Neutrophil (primary cell): ENCODE data around the gene KRT6A.

ENCODE experiments used
- H3K27ac ChIP-seq: fragments of 200-600 bp; sonication (generic); 2 replicates; pipeline ENCODE4 v1.5.1; 2016; ENCODE audit warnings: mild to moderate bottlenecking, moderate library complexity
- H3K27me3 ChIP-seq: fragments of 200-600 bp; sonication (generic); 2 replicates; pipeline ENCODE4 v1.6.0; 2016; ENCODE audit warnings: mild to moderate bottlenecking
- H3K36me3 ChIP-seq: fragments of 200-600 bp; sonication (generic); 2 replicates; pipeline ENCODE4 v1.5.1; 2017
- H3K4me1 ChIP-seq, 2 experiments: fragments of 200-600 bp in 1 of 2; sonication (generic) in 1 of 2; 1 replicate in 1 of 2; 2 replicates in 1 of 2; pipeline versions ENCODE4 v1.5.1 to v1.6.1; 2013 to 2016; ENCODE audit warnings: low read depth in 1 of 2, low read length in 1 of 2, mild to moderate bottlenecking in 1 of 2, moderate library complexity in 1 of 2; ENCODE audit not compliant: control insufficient read depth in 1 of 2, insufficient read depth in 1 of 2
- H3K4me3 ChIP-seq, 2 experiments: fragments of 200-600 bp in 1 of 2; sonication (generic) in 1 of 2; 1 replicate in 1 of 2; 2 replicates in 1 of 2; pipeline ENCODE4 v1.5.1; 2013 to 2016; ENCODE audit warnings: low read depth in 1 of 2, low read length in 1 of 2, mild to moderate bottlenecking in 1 of 2, moderate library complexity in 1 of 2
- H3K9me3 ChIP-seq: fragments of 200-600 bp; sonication (generic); 2 replicates; pipeline ENCODE4 v1.5.1; 2016
- TF ChIP-seq, protein P1 (sequence below): fragments of 200-600 bp; sonication (generic); IDR thresholded peaks from 2 replicates; pipeline ENCODE4 v1.5.1; 2016; ENCODE audit warnings: antibody characterized with exemption

KRT6A gene

GRCh38 chr12:52529417-52529816 lies 36.4 kb upstream of the KRT6A start:
- Histone ChIP-seq H3K4me3 (no peak overlapping the region), H3K27ac (no peak overlapping the region), H3K4me1 (no peaks in the 10 kb centered on the region), H3K36me3 (no peaks in the 10 kb centered on the region), H3K27me3 (peaks cover 4% of the 10 kb centered on the region), H3K9me3 (no peaks in the 10 kb centered on the region)
- TF ChIP-seq, protein P1, sequence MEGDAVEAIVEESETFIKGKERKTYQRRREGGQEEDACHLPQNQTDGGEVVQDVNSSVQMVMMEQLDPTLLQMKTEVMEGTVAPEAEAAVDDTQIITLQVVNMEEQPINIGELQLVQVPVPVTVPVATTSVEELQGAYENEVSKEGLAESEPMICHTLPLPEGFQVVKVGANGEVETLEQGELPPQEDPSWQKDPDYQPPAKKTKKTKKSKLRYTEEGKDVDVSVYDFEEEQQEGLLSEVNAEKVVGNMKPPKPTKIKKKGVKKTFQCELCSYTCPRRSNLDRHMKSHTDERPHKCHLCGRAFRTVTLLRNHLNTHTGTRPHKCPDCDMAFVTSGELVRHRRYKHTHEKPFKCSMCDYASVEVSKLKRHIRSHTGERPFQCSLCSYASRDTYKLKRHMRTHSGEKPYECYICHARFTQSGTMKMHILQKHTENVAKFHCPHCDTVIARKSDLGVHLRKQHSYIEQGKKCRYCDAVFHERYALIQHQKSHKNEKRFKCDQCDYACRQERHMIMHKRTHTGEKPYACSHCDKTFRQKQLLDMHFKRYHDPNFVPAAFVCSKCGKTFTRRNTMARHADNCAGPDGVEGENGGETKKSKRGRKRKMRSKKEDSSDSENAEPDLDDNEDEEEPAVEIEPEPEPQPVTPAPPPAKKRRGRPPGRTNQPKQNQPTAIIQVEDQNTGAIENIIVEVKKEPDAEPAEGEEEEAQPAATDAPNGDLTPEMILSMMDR = no peak

DNA sequence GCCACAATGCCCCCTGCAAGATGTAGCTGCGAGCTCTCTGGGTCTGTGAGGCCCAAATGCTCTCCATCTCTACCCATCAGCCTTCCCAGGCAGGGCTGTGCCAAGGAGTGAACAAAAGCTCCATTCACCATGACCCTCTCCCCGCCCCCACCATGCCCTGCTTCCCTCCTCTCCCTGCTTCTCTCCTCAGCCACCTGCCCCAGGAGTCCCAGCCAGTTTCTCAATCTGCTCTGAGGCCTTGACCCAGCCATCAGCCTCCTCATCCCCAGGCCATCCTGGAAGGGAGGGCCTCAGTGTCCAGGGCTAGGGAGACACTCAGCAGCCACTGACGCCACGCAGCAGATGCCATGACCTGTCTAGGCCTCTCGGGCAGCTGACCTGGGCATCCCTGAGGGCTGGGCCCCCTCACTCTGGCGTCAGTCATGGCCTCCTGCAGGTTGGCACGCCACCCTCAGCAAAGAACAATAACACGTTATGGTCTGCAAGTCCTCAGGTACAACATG lies 35.6 kb upstream of the KRT6A start:
- TF ChIP-seq, protein P1 = no peak
- no peak overlapping the region for H3K4me3 ChIP-seq
- H3K36me3 ChIP-seq = no peaks in the 10 kb centered on the region
- no peaks in the 10 kb centered on the region for H3K4me1 ChIP-seq
- H3K27me3 ChIP-seq = peaks cover 4% of the 10 kb centered on the region
- H3K27ac ChIP-seq = no peak overlapping the region
- H3K9me3 ChIP-seq = no peaks in the 10 kb centered on the region

DNA sequence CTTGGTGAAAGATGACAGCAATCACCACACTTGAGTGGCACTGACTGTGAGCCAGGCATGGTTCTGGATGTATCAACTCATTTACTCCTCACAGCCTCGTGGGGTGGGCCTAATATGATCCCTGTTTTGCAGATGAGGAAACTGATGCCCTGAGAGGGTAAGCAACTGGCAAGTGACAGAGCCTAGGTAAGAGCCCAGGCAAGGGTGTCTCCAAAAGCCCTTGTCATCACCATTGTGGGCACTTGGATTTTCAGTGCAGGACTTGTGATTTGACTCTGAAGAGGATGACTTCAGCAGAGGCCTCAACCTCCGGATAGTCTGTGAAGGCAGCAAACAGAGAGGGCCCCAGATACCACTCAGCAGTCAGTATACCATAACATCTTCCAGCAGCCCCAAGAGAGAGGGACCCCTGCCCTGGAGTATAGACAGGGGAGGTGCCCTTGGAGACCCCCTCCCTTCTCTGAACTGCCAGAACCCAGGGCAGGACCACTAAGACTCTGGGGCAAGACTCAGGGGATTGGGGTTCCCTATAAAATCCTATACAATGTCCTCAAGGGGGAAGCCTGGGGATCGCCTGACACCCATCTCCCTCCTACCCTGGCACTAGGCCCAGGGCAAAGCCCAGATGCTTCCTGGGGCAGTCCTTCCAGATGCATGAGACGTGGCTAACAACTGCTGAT lies 34.2 kb upstream of the KRT6A start:
- Histone ChIP-seq H3K36me3 (no peaks in the 10 kb centered on the region), H3K4me3 (no peak overlapping the region), H3K27ac (no peak overlapping the region), H3K9me3 (no peaks in the 10 kb centered on the region), H3K4me1 (no peaks in the 10 kb centered on the region), H3K27me3 (peaks cover 4% of the 10 kb centered on the region)
- TF ChIP-seq, protein P1 = no peak

- H3K4me3 ChIP-seq = no peak overlapping the region
- H3K36me3 ChIP-seq = no peaks in the 10 kb centered on the region
- H3K4me1 ChIP-seq = no peaks in the 10 kb centered on the region
- no peak overlapping the region for H3K27ac ChIP-seq
- TF ChIP-seq, protein P1 = no peak
- no peaks in the 10 kb centered on the region for H3K9me3 ChIP-seq
- no peaks in the 10 kb centered on the region for H3K27me3 ChIP-seq
Measured at GRCh38 chr12:52526511-52526951, 33.5 kb upstream of the KRT6A start.

DNA sequence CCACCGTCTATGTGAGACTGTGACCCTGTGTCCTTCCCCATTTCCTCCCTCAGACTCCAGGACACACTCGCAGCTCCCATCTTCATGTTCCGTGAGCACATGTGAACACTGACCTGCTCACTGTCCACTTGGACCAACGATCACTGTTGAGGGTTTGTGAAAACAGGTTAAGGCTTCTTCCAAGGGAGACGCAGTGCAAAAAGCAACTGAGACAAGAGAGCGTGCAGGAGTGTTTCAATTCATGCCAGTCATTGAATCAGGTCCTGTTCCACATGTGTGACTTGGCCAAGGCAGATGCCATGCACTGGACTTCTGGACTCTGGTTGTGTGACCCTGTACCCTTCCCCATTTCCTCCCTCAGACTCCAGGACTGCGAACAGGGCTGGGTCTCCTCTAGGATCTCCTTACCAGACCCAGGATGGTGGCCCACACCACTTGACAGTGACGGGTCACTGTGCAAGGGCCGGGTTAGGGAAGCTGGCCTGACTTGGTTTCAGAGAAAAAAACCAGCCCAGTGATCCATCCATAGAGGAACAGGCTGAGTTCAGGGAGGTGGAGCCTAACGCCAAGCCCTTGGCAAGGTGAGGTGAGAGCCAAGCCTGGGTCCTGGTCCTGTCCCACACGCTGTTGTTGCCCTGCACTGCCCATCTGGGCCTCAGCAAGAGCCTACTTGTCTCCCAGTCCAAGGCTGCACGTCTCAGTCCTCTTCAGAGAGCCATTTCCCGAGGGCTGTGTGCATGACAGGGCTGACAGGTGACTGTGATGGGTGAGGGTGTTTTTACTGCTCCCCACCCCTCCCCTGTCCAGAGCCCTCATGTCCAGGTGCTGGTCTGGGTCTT lies 32.8 kb upstream of the KRT6A start:
- H3K27me3 ChIP-seq = no peaks in the 10 kb centered on the region
- no peaks in the 10 kb centered on the region for H3K4me1 ChIP-seq
- no peaks in the 10 kb centered on the region for H3K36me3 ChIP-seq
- no peaks in the 10 kb centered on the region for H3K9me3 ChIP-seq
- H3K4me3 ChIP-seq = no peak overlapping the region
- TF ChIP-seq, protein P1 = no peak
- no peak overlapping the region for H3K27ac ChIP-seq
